ENCODE data around the gene SEMA7A.

Gene SEMA7A

GRCh38 chr15:74454764-74455500 is 21.2 kb upstream of the SEMA7A start:
- H3K27ac ChIP-seq: peak overlapping the region; percentile 39
- H3K36me3 ChIP-seq (ENCODE audit: insufficient read depth, low read length): peaks cover 28% of the 10 kb centered on the region
- H3K4me3 ChIP-seq: no peak overlapping the region

GRCh38 chr15:74453925-74454763 is 20.4 kb upstream of the SEMA7A start:
- peak; percentile 51 for DNase-seq (ENCODE audit: low read depth, low spot score)
- H3K9me3 ChIP-seq (ENCODE audit: low read depth, low read length): no peaks in the 10 kb centered on the region
- no peak overlapping the region for H3K9ac ChIP-seq (ENCODE audit: insufficient read length)
- H3K36me3 ChIP-seq (ENCODE audit: insufficient read depth, low read length): peaks cover 34% of the 10 kb centered on the region
- TF ChIP-seq FOXP2 (optimal IDR thresholded peaks at IDR 0.05; ENCODE audit: control extremely low read depth, extremely low read length, insufficient read depth) (no peak), POLR2AphosphoS5 (IDR thresholded peaks at IDR 0.05; ENCODE audit: borderline replicate concordance, low read depth, low read length) (no peak), EZH2 (IDR thresholded peaks at IDR 0.05) (no peak)
- no peak overlapping the region for H3K4me3 ChIP-seq
- peak overlapping the region; percentile 48 for H3K27ac ChIP-seq

More at GRCh38 chr15:74454764-74455500, 21.2 kb upstream of the SEMA7A start:
- no peak for DNase-seq (ENCODE audit: low read depth, low spot score)
- H3K9me3 ChIP-seq (ENCODE audit: low read depth, low read length): no peaks in the 10 kb centered on the region
- H3K9ac ChIP-seq (ENCODE audit: insufficient read length): peak overlapping the region; percentile 32
- TF ChIP-seq EZH2 (IDR thresholded peaks at IDR 0.05): no peak
- no peak for TF ChIP-seq FOXP2 (optimal IDR thresholded peaks at IDR 0.05; ENCODE audit: control extremely low read depth, extremely low read length, insufficient read depth)
- TF ChIP-seq POLR2AphosphoS5 (IDR thresholded peaks at IDR 0.05; ENCODE audit: borderline replicate concordance, low read depth, low read length): no peak

DNA sequence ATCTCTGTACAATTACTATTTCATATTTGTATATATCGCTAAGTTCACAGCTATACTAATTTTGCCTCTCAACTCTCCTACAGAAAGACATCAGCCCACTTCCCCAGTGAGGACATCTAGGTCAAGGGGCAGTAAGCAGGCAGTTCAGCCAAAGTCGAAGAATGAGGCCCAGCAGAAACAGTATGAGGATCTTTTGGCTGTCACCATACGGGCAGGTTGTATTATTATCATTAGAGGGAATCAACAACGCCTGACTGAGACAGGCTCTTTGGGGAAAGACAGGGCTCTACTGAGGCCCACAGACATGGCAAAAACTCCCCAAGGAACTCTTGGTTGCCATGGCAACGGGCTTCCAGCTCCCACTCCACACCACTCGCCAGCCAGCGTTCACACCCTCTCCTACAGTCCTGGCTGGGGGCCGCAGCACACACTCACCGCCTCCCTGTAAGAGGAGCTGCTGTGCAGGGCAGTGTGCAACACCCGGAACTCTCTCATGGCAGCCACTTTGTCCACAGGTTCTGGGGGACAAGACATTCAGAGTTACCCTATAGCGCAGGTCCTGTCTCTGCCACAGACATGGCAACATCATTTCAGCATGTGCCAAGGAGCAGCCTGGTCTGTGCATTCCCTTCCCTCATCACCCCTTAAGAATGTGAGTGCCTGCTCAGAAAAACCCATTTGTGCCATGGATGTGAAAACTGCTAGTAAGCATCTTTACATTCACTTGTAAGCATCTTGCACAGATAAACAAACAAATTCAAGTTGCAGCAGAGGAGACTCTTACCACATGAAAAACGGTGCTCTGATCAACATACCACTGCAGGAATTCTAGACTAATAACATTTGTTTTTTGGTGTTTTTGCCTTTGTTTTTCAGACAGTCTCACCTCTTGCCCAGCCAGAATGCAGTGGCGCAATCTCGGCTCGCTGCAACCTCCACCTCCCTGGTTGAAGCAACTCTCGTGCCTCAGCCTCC is 18.4 kb upstream of the SEMA7A start:
- Histone ChIP-seq H3K4me3 (no peak overlapping the region), H3K9ac (ENCODE audit: insufficient read length) (no peak overlapping the region), H3K27ac (no peak overlapping the region), H3K36me3 (ENCODE audit: insufficient read depth, low read length) (peaks cover 45% of the 10 kb centered on the region), H3K9me3 (ENCODE audit: low read depth, low read length) (no peaks in the 10 kb centered on the region)
- DNase-seq (ENCODE audit: low read depth, low spot score): no peak
- TF ChIP-seq FOXP2 (optimal IDR thresholded peaks at IDR 0.05; ENCODE audit: control extremely low read depth, extremely low read length, insufficient read depth) (no peak), POLR2AphosphoS5 (IDR thresholded peaks at IDR 0.05; ENCODE audit: borderline replicate concordance, low read depth, low read length) (no peak), EZH2 (IDR thresholded peaks at IDR 0.05) (no peak)

DNA sequence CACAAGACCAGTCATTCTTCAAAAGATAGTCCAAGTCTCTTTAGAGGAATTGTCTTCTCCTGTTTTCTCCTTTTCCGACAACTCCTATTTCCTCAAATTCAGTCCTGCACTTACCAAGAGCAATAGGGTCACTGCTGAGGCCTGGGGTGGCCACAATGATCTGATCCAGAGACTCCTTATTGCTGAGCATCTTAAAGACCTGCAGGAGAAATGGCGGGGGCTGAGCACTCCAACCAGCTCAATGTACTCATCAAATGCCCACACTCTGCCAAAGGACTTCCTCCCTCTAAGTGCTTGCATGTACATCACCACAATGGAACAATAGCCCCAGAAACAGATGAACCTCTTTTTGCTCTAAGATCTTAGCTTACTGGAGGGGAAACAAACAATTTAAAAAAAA is 17.6 kb upstream of the SEMA7A start:
- Histone ChIP-seq H3K9me3 (ENCODE audit: low read depth, low read length) (no peaks in the 10 kb centered on the region), H3K9ac (ENCODE audit: insufficient read length) (no peak overlapping the region), H3K4me3 (no peak overlapping the region), H3K27ac (no peak overlapping the region), H3K36me3 (ENCODE audit: insufficient read depth, low read length) (peaks cover 40% of the 10 kb centered on the region)
- TF ChIP-seq FOXP2 (optimal IDR thresholded peaks at IDR 0.05; ENCODE audit: control extremely low read depth, extremely low read length, insufficient read depth): no peak
- no peak for TF ChIP-seq EZH2 (IDR thresholded peaks at IDR 0.05)
- no peak for DNase-seq (ENCODE audit: low read depth, low spot score)

- H3K9me3 ChIP-seq (ENCODE audit: low read depth, low read length): no peaks in the 10 kb centered on the region
- no peak overlapping the region for H3K9ac ChIP-seq (ENCODE audit: insufficient read length)
- H3K27ac ChIP-seq: no peak overlapping the region
- DNase-seq (ENCODE audit: low read depth, low spot score): no peak
- H3K36me3 ChIP-seq (ENCODE audit: insufficient read depth, low read length): peaks cover 35% of the 10 kb centered on the region
- no peak overlapping the region for H3K4me3 ChIP-seq
- no peak for TF ChIP-seq FOXP2 (optimal IDR thresholded peaks at IDR 0.05; ENCODE audit: control extremely low read depth, extremely low read length, insufficient read depth)
- TF ChIP-seq POLR2AphosphoS5 (IDR thresholded peaks at IDR 0.05; ENCODE audit: borderline replicate concordance, low read depth, low read length): no peak
- TF ChIP-seq EZH2 (IDR thresholded peaks at IDR 0.05): no peak
These were observed 16.0 kb upstream of the SEMA7A start for GRCh38 chr15:74449643-74450205.

DNA sequence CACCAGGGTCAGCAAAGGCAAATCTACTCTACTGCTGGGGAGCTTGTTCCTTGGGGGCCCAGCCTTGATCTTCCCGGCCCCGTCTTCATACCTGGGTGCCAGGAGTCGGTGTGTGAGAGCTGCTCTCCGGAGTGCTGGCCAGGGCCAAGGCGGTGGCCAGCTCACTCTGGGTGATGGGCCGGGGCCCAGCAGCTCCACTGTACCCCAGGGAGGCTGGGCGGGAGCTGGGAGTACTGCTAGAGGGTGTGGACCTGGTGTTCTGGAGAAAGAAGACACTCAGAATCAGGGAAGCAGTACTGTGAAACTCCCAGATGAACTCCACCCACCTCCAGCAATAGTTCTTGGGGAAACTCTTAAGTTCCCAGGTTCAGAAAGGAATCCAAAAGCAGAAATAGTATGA is 15.3 kb upstream of the SEMA7A start:
- Histone ChIP-seq H3K9ac (ENCODE audit: insufficient read length) (no peak overlapping the region), H3K27ac (no peak overlapping the region), H3K36me3 (ENCODE audit: insufficient read depth, low read length) (peaks cover 32% of the 10 kb centered on the region; the same call in 1 of the 2 replicates), H3K9me3 (ENCODE audit: low read depth, low read length) (no peaks in the 10 kb centered on the region), H3K4me3 (no peak overlapping the region)
- TF ChIP-seq EZH2 (IDR thresholded peaks at IDR 0.05) (no peak), FOXP2 (optimal IDR thresholded peaks at IDR 0.05; ENCODE audit: control extremely low read depth, extremely low read length, insufficient read depth) (no peak), POLR2AphosphoS5 (IDR thresholded peaks at IDR 0.05; ENCODE audit: borderline replicate concordance, low read depth, low read length) (no peak)
- no peak for DNase-seq (ENCODE audit: low read depth, low spot score)

- Histone ChIP-seq H3K9ac (ENCODE audit: insufficient read length) (no peak overlapping the region), H3K36me3 (ENCODE audit: insufficient read depth, low read length) (peaks cover 29% of the 10 kb centered on the region; the same call in 1 of the 2 replicates), H3K9me3 (ENCODE audit: low read depth, low read length) (no peaks in the 10 kb centered on the region), H3K4me3 (no peak overlapping the region), H3K27ac (no peak overlapping the region)
- DNase-seq (ENCODE audit: low read depth, low spot score): no peak
- no peak for TF ChIP-seq EZH2 (IDR thresholded peaks at IDR 0.05)
- TF ChIP-seq POLR2AphosphoS5 (IDR thresholded peaks at IDR 0.05; ENCODE audit: borderline replicate concordance, low read depth, low read length): no peak
- TF ChIP-seq FOXP2 (optimal IDR thresholded peaks at IDR 0.05; ENCODE audit: control extremely low read depth, extremely low read length, insufficient read depth): no peak
These were observed 12.3 kb upstream of the SEMA7A start for GRCh38 chr15:74445816-74446763.
